BLaER1 (cell line): ENCODE measurements around the gene MKNK1.

Source experiments
- H3K27ac ChIP-seq: shearing (Covaris generic); formaldehyde crosslinking; 2 replicates; pipeline ENCODE4 v1.8.1; 2022
- H3K27me3 ChIP-seq: shearing (Covaris generic); formaldehyde crosslinking; 2 replicates; pipeline ENCODE4 v1.8.1; 2022
- H3K36me3 ChIP-seq: shearing (Covaris generic); formaldehyde crosslinking; 2 replicates; pipeline ENCODE4 v1.8.1; 2022
- H3K4me1 ChIP-seq: shearing (Covaris generic); formaldehyde crosslinking; 2 replicates; pipeline ENCODE4 v1.8.1; 2022
- H3K4me2 ChIP-seq: shearing (Covaris generic); formaldehyde crosslinking; 2 replicates; pipeline ENCODE4 v1.8.1; 2022
- H3K4me3 ChIP-seq: shearing (Covaris generic); formaldehyde crosslinking; 2 replicates; pipeline ENCODE4 v1.8.1; 2022
- H3K9ac ChIP-seq: shearing (Covaris generic); formaldehyde crosslinking; 2 replicates; pipeline ENCODE4 v1.8.1; 2022
- H3K9me3 ChIP-seq: shearing (Covaris generic); formaldehyde crosslinking; 2 replicates; pipeline ENCODE4 v1.8.1; 2022
- H4K20me1 ChIP-seq: shearing (Covaris generic); formaldehyde crosslinking; 2 replicates; pipeline ENCODE4 v1.8.1; 2022
- Cebpa-rat ChIP-seq: shearing (Covaris generic); IDR thresholded peaks from 2 replicates; pipeline ENCODE4 v1.8.1; 2022

The MKNK1 gene

DNA sequence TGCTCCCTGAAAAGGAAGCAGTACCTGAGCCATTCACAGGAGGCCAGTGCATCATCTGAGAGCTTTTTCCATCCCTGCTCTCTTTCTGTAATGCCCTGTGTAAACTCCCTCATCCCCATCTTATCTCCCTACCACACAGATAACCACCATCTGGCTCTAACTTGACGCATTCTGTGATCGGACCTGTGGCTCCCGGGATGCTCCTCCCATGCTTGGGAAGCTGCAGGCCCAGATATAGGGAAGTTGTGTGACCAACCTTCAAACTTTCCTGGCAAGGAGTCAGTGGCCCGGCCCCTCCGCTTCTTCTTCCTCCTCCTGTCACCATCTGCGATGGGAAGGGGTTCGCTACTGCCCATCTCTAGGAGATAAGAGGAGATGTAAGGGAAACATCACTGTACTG lies 21.1 kb downstream of the MKNK1 start:
- Histone ChIP-seq H3K9ac (no peak overlapping the region), H3K9me3 (no peaks in the 10 kb centered on the region), H3K27me3 (no peaks in the 10 kb centered on the region), H3K27ac (no peak overlapping the region), H4K20me1 (no peaks in the 10 kb centered on the region), H3K4me3 (no peak overlapping the region), H3K4me1 (no peaks in the 10 kb centered on the region), H3K4me2 (no peak overlapping the region), H3K36me3 (peaks cover 97% of the 10 kb centered on the region)
- no peak for TF ChIP-seq Cebpa-rat

DNA sequence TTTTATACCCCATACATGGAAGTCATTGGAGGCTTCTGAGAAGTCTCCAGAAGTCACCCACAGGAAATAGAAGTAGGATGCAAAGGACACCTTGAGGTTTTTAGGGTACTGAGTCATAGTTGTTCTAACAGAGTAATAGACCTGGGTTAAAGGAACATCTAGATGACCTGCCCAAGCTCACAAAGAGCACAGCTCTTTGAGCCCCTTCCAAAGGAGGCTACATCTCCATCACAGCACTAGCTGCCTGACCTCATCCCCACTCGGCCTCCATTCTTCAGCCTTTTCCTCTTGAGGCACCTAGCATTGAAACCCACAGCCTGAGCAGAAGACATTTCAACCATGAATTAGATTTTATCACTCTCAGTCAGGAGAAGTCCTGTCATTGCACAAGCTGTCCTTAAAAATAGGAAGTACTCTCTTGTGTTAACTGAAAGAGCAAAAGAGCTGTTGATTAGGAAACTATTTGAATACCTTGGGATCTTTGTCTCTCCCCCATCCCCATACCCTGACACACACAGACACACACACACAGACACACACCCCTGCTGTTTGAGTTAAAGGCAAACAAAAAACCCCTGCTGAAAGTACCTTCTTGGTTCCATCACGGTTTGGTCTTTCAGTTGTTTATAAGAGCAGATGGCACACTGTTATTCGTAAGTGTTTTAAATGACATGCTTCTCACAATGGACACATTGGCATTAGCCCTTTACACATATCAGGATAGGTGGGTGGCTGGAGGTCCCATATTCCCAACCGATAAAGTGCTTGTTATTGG lies 22.2 kb downstream of the MKNK1 start:
- Histone ChIP-seq H3K9me3 (no peaks in the 10 kb centered on the region), H3K36me3 (peaks cover 98% of the 10 kb centered on the region), H4K20me1 (no peaks in the 10 kb centered on the region), H3K27me3 (no peaks in the 10 kb centered on the region), H3K27ac (no peak overlapping the region), H3K4me2 (no peak overlapping the region), H3K4me3 (no peak overlapping the region), H3K4me1 (no peaks in the 10 kb centered on the region), H3K9ac (no peak overlapping the region)
- no peak for TF ChIP-seq Cebpa-rat

DNA sequence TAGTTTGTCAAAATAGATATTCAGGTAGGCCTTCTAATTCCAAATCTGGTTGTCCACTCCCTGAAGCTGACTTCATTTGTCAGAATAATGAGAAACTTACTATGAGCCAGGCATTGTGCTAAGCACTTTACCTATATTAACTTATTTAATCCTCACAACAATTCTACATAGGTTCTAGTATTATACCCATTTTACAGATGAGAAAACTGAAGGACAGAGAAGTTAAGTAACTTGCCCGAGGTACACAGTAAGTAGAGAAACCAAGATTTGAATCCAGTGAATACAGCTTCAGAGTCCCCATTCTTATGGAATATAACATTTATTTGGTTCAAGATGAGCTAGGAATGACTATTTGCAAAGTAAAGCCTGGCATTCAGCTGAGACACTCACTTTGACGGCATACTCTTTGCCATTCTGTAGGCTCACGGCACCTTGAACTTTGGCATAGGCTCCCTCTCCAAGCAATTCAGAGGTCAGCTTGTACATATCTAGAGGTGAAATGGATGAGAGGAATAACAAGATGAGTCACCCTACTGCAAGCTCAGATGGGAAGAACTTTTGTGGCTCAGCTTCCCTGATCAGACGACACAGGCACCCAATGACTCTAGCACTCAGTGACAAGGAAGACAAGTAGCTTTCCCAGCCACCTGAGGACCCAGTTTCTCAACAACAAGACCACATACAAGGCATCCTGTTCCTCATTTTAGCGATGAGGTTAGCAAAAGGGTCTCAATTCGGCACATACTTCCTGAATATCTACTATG lies 23.7 kb downstream of the MKNK1 start:
- Histone ChIP-seq H3K27ac (no peak overlapping the region), H4K20me1 (no peaks in the 10 kb centered on the region), H3K9ac (no peak overlapping the region), H3K4me1 (no peaks in the 10 kb centered on the region), H3K36me3 (peaks cover 97% of the 10 kb centered on the region), H3K9me3 (no peaks in the 10 kb centered on the region), H3K27me3 (no peaks in the 10 kb centered on the region), H3K4me3 (no peak overlapping the region), H3K4me2 (no peak overlapping the region)
- TF ChIP-seq Cebpa-rat, result no peak

DNA sequence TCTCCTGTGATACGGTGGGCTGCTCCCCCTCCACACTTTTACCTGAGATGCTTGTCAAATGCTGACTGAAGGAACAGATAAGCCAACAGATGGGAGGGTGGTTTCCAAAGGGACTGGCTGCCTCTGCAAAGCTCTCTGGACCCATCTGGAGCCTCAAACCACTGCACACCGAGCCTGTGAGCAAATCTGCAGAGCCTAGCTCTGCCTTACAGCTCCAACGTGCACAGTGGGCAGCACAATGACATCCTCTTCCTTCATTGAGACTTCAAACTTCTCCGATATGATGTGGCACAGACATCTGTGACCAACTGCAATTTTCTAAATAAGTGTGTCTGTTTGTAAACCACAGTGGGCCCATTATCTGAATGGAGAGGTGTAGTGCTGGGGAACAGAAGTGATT lies 26.4 kb downstream of the MKNK1 start:
- Histone ChIP-seq H3K27ac (no peak overlapping the region), H3K36me3 (peaks cover 93% of the 10 kb centered on the region), H3K9ac (no peak overlapping the region), H3K4me1 (no peaks in the 10 kb centered on the region), H3K4me2 (no peak overlapping the region), H4K20me1 (no peaks in the 10 kb centered on the region), H3K9me3 (no peaks in the 10 kb centered on the region), H3K27me3 (no peaks in the 10 kb centered on the region), H3K4me3 (no peak overlapping the region)
- no peak for TF ChIP-seq Cebpa-rat

DNA sequence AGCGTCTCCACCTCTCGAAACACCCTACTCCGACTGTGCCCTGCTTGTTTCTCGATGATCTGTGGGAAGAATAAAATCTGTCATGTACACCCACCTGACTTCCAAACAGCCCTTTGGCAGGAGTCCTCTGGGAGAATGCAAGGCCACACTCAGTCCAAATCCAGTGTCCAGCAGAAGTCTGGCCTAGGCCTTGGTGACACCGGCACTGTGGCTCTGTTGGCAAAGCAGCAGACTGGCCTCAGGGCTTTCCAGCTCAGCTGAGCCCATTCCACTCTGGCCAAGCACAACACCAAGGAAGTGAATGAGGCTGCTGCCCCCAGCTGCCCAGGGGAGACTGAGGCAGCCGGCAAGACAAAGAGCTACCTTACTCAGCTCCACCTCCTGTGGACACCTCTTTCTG lies 27.5 kb downstream of the MKNK1 start:
- no peaks in the 10 kb centered on the region for H4K20me1 ChIP-seq
- H3K9me3 ChIP-seq, result no peaks in the 10 kb centered on the region
- H3K4me3 ChIP-seq, result no peak overlapping the region
- TF ChIP-seq Cebpa-rat, result no peak
- H3K9ac ChIP-seq, result no peak overlapping the region
- no peaks in the 10 kb centered on the region for H3K4me1 ChIP-seq
- peaks cover 88% of the 10 kb centered on the region for H3K36me3 ChIP-seq
- H3K4me2 ChIP-seq, result no peak overlapping the region
- no peaks in the 10 kb centered on the region for H3K27me3 ChIP-seq
- no peak overlapping the region for H3K27ac ChIP-seq

DNA sequence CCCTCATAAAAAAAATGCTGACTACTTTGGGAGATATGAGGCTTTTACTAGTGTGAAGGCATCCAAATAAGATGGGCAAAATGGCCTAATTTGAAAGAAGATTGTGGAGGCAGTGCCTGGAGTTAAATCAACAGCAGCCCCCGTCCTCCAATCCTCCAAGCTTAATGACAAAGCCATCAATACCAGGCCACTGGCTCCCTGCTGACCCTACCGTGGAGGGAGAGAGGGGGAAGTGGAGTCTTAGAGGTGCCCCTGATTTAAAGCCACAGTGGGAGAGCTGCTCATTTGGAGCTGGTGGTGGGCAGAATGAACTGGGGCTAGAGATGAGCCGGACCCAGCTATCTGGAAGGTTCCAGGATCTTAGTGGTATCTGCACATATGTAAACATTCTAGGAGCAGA lies 28.3 kb downstream of the MKNK1 start:
- H3K27ac ChIP-seq, result no peak overlapping the region
- H3K9ac ChIP-seq, result no peak overlapping the region
- H4K20me1 ChIP-seq, result no peaks in the 10 kb centered on the region
- no peak overlapping the region for H3K4me2 ChIP-seq
- H3K27me3 ChIP-seq, result no peaks in the 10 kb centered on the region
- H3K4me1 ChIP-seq, result no peaks in the 10 kb centered on the region
- H3K36me3 ChIP-seq, result peaks cover 80% of the 10 kb centered on the region
- H3K4me3 ChIP-seq, result no peak overlapping the region
- TF ChIP-seq Cebpa-rat, result no peak
- H3K9me3 ChIP-seq, result no peaks in the 10 kb centered on the region

DNA sequence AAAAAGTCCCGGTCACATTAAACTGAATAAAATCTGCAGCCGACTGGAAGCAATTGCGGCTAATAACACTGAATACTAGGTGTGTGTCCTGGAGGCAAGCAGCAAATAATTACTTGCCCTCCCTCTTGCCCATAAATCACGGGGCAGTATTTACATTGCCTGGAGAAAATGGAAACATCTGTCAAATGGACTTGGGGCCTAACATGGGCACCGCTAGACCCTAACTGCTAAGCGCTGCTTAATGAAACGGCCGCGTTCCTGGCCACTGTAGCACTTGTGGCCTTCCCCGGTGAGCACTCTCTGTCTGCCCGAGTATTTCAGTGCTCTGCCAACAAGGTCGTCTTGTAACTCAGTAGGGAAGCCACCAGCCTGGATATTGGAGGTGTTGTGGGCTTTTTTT lies 28.8 kb downstream of the MKNK1 start:
- H3K27ac ChIP-seq, result no peak overlapping the region
- no peak overlapping the region for H3K4me2 ChIP-seq
- H3K9ac ChIP-seq, result no peak overlapping the region
- no peak for TF ChIP-seq Cebpa-rat
- no peaks in the 10 kb centered on the region for H3K4me1 ChIP-seq
- peaks cover 78% of the 10 kb centered on the region for H3K36me3 ChIP-seq
- no peak overlapping the region for H3K4me3 ChIP-seq
- no peaks in the 10 kb centered on the region for H3K9me3 ChIP-seq
- H3K27me3 ChIP-seq, result no peaks in the 10 kb centered on the region
- no peaks in the 10 kb centered on the region for H4K20me1 ChIP-seq

DNA sequence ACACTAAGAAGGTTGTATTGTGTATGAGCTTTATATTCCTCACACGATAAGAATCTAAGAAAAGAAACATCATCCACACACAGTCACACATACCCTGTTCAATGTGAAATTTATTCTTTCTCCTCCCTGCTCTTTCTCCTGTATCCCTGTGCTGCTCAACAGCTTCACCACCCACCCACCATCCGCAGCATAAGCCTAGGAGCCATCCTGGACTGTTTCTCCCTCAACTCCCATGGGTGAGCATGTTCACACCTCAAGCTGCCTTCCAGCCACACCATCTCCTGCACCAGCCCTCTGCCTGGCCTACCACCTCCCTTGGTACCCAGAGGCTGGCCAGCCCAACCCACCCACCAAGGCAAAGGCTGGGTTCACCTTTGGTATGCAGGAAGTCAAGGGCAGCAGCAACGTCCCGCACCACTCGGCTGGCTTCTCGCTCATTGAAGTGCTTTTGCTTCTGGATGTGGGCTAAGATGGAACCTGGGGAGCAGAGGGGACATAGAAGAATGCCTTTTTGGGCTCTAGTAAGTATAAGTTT lies 32.3 kb downstream of the MKNK1 start:
- Histone ChIP-seq H3K4me3 (no peak overlapping the region), H3K27ac (no peak overlapping the region), H3K9ac (no peak overlapping the region), H3K4me2 (no peak overlapping the region), H3K36me3 (peaks cover 56% of the 10 kb centered on the region; the same call in 1 of the 2 replicates), H3K9me3 (no peaks in the 10 kb centered on the region), H3K4me1 (no peaks in the 10 kb centered on the region), H3K27me3 (no peaks in the 10 kb centered on the region), H4K20me1 (no peaks in the 10 kb centered on the region)
- no peak for TF ChIP-seq Cebpa-rat

DNA sequence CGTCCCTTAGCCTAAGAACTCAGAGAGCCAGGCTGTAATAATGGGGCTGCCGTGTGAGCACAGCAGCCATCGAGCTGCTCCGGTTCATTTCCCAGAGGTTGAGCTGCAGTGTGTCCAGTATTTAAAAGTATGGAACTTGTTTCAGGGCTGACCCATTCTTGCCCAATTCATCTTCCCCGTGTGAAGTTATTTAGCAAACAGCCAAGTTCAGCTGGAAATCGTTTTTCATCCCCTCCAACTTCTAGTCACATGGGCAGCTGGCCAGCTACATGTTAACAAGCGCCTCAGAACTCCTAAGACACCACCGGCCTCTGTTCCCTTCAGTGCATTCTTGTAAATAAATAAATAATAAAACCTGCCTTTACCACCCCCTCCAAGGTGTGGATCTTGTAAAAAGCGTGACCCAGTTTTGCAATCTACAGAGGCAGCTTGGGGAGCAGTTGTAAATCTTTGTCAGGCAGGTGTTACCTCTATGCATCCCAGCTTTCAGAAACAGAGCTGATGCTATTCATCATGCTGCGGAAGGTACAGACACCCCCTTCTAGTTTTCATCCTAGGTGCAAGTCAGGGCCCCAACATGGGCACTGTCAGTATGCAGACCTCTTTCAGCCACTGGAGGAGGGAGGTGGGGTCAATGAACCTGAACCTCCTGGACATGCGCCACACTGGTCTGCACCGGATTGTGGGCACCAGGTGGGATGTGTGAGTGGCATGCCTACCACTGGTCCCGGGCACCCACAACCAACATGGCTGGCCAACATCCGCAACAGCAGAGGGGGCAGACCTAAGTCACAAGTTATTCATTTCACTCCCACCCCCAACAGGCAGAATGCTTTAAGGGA lies 34.0 kb downstream of the MKNK1 start:
- H3K36me3 ChIP-seq, result peaks cover 47% of the 10 kb centered on the region
- no peak overlapping the region for H3K4me2 ChIP-seq
- H3K27me3 ChIP-seq, result no peaks in the 10 kb centered on the region
- no peaks in the 10 kb centered on the region for H4K20me1 ChIP-seq
- no peak overlapping the region for H3K9ac ChIP-seq
- no peaks in the 10 kb centered on the region for H3K4me1 ChIP-seq
- H3K4me3 ChIP-seq, result no peak overlapping the region
- no peak overlapping the region for H3K27ac ChIP-seq
- H3K9me3 ChIP-seq, result no peaks in the 10 kb centered on the region
- no peak for TF ChIP-seq Cebpa-rat

DNA sequence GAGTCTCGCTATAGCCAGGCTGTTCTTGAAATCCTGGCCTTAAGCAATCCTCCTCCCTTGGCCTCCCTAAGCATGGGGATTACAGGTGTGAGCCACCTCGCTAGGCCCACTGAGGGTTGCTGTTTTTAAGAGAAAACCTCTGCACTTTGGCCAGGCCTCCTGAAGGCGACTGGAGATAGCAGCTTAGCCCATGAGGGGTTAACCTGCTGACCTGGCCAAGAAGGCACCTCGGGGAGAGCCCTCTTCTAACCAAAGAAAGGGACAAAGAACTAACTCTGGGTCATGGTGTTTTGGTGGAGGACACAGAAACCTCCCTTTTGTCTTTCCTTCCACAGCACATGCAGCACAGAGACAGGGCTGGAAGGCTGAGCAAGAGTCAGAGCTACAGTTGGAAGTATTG lies 35.0 kb downstream of the MKNK1 start:
- Histone ChIP-seq H3K4me1 (no peaks in the 10 kb centered on the region), H3K27me3 (no peaks in the 10 kb centered on the region), H3K9ac (no peak overlapping the region), H3K9me3 (no peaks in the 10 kb centered on the region), H3K4me2 (no peak overlapping the region), H3K4me3 (no peak overlapping the region), H4K20me1 (no peaks in the 10 kb centered on the region), H3K27ac (no peak overlapping the region), H3K36me3 (peaks cover 47% of the 10 kb centered on the region)
- no peak for TF ChIP-seq Cebpa-rat
